ENCODE measurements around the gene COL1A1.

The COL1A1 gene

GRCh38 chr17:50188531-50188920, 12.9 kb downstream of the COL1A1 start:
- Histone ChIP-seq H3K9me3 (ENCODE audit: insufficient read depth, low read depth, low read length) (no peaks in the 10 kb centered on the region), H3K36me3 (ENCODE audit: insufficient read depth, low read depth, low read length) (peaks cover 60% of the 10 kb centered on the region), H3K4me3 (ENCODE audit: low read length) (no peak overlapping the region), H3K4me1 (ENCODE audit: insufficient read depth, low read length) (peaks cover 5% of the 10 kb centered on the region; the same call in 1 of the 2 replicates), H3K9ac (ENCODE audit: low read depth, low read length) (no peak overlapping the region), H3K27me3 (ENCODE audit: insufficient read depth, low read length) (no peaks in the 10 kb centered on the region), H3K27ac (ENCODE audit: low read length) (no peak overlapping the region)

GRCh38 chr17:50187751-50188530, 13.5 kb downstream of the COL1A1 start:
- Histone ChIP-seq H3K27me3 (ENCODE audit: insufficient read depth, low read length) (no peaks in the 10 kb centered on the region), H3K27ac (ENCODE audit: low read length) (no peak overlapping the region), H3K9ac (ENCODE audit: low read depth, low read length) (no peak overlapping the region), H3K9me3 (ENCODE audit: insufficient read depth, low read depth, low read length) (no peaks in the 10 kb centered on the region), H3K4me3 (ENCODE audit: low read length) (no peak overlapping the region), H3K36me3 (ENCODE audit: insufficient read depth, low read depth, low read length) (peaks cover 58% of the 10 kb centered on the region), H3K4me1 (ENCODE audit: insufficient read depth, low read length) (peaks cover 6% of the 10 kb centered on the region; the same call in 1 of the 2 replicates)

- Histone ChIP-seq H3K27me3 (ENCODE audit: insufficient read depth, low read length) (no peaks in the 10 kb centered on the region), H3K36me3 (ENCODE audit: insufficient read depth, low read depth, low read length) (peaks cover 52% of the 10 kb centered on the region), H3K4me3 (ENCODE audit: low read length) (no peak overlapping the region)
These were observed 14.1 kb downstream of the COL1A1 start for GRCh38 chr17:50187394-50187725.

GRCh38 chr17:50186661-50187393, 14.6 kb downstream of the COL1A1 start:
- Histone ChIP-seq H3K4me1 (ENCODE audit: insufficient read depth, low read length) (peaks cover 8% of the 10 kb centered on the region; the same call in 1 of the 2 replicates), H3K27me3 (ENCODE audit: insufficient read depth, low read length) (no peaks in the 10 kb centered on the region), H3K9ac (ENCODE audit: low read depth, low read length) (no peak overlapping the region), H3K4me3 (ENCODE audit: low read length) (no peak overlapping the region), H3K9me3 (ENCODE audit: insufficient read depth, low read depth, low read length) (no peaks in the 10 kb centered on the region), H3K27ac (ENCODE audit: low read length) (no peak overlapping the region), H3K36me3 (ENCODE audit: insufficient read depth, low read depth, low read length) (peaks cover 47% of the 10 kb centered on the region)

More at GRCh38 chr17:50187394-50187725, 14.1 kb downstream of the COL1A1 start:
- H3K9me3 ChIP-seq (ENCODE audit: insufficient read depth, low read depth, low read length), result no peaks in the 10 kb centered on the region
- no peak overlapping the region for H3K27ac ChIP-seq (ENCODE audit: low read length)
- no peak overlapping the region for H3K9ac ChIP-seq (ENCODE audit: low read depth, low read length)
- peaks cover 8% of the 10 kb centered on the region; the same call in 1 of the 2 replicates for H3K4me1 ChIP-seq (ENCODE audit: insufficient read depth, low read length)

- Histone ChIP-seq H3K4me1 (ENCODE audit: insufficient read depth, low read length) (peaks cover 8% of the 10 kb centered on the region; the same call in 1 of the 2 replicates), H3K27ac (ENCODE audit: low read length) (no peak overlapping the region), H3K9me3 (ENCODE audit: insufficient read depth, low read depth, low read length) (no peaks in the 10 kb centered on the region), H3K36me3 (ENCODE audit: insufficient read depth, low read depth, low read length) (peaks cover 42% of the 10 kb centered on the region), H3K9ac (ENCODE audit: low read depth, low read length) (no peak overlapping the region), H3K27me3 (ENCODE audit: insufficient read depth, low read length) (no peaks in the 10 kb centered on the region), H3K4me3 (ENCODE audit: low read length) (no peak overlapping the region)
These were observed 15.6 kb downstream of the COL1A1 start for GRCh38 chr17:50185631-50186471.

GRCh38 chr17:50184611-50185398, 16.6 kb downstream of the COL1A1 start:
- no peak overlapping the region for H3K27ac ChIP-seq (ENCODE audit: low read length)

GRCh38 chr17:50184064-50184463, 17.4 kb downstream of the COL1A1 start:
- Histone ChIP-seq H3K4me3 (ENCODE audit: low read length) (no peak overlapping the region), H3K36me3 (ENCODE audit: insufficient read depth, low read depth, low read length) (peaks cover 31% of the 10 kb centered on the region), H3K9ac (ENCODE audit: low read depth, low read length) (no peak overlapping the region)

More at GRCh38 chr17:50184611-50185398, 16.6 kb downstream of the COL1A1 start:
- Histone ChIP-seq H3K9ac (ENCODE audit: low read depth, low read length) (no peak overlapping the region), H3K4me1 (ENCODE audit: insufficient read depth, low read length) (peaks cover 8% of the 10 kb centered on the region; the same call in 1 of the 2 replicates), H3K4me3 (ENCODE audit: low read length) (no peak overlapping the region), H3K9me3 (ENCODE audit: insufficient read depth, low read depth, low read length) (no peaks in the 10 kb centered on the region), H3K27me3 (ENCODE audit: insufficient read depth, low read length) (no peaks in the 10 kb centered on the region), H3K36me3 (ENCODE audit: insufficient read depth, low read depth, low read length) (peaks cover 38% of the 10 kb centered on the region)

GRCh38 chr17:50183421-50183994, 17.9 kb downstream of the COL1A1 start:
- Histone ChIP-seq H3K36me3 (ENCODE audit: insufficient read depth, low read depth, low read length) (peaks cover 25% of the 10 kb centered on the region), H3K9me3 (ENCODE audit: insufficient read depth, low read depth, low read length) (no peaks in the 10 kb centered on the region), H3K27me3 (ENCODE audit: insufficient read depth, low read length) (no peaks in the 10 kb centered on the region), H3K27ac (ENCODE audit: low read length) (no peak overlapping the region), H3K4me1 (ENCODE audit: insufficient read depth, low read length) (peaks cover 11% of the 10 kb centered on the region; the same call in 1 of the 2 replicates), H3K9ac (ENCODE audit: low read depth, low read length) (no peak overlapping the region; the same call in 1 of the 2 replicates), H3K4me3 (ENCODE audit: low read length) (no peak overlapping the region)

More at GRCh38 chr17:50184064-50184463, 17.4 kb downstream of the COL1A1 start:
- H3K4me1 ChIP-seq (ENCODE audit: insufficient read depth, low read length), result peaks cover 8% of the 10 kb centered on the region; the same call in 1 of the 2 replicates
- H3K9me3 ChIP-seq (ENCODE audit: insufficient read depth, low read depth, low read length), result no peaks in the 10 kb centered on the region
- no peak overlapping the region for H3K27ac ChIP-seq (ENCODE audit: low read length)
- H3K27me3 ChIP-seq (ENCODE audit: insufficient read depth, low read length), result no peaks in the 10 kb centered on the region

- Histone ChIP-seq H3K27me3 (ENCODE audit: insufficient read depth, low read length) (no peaks in the 10 kb centered on the region), H3K36me3 (ENCODE audit: insufficient read depth, low read depth, low read length) (peaks cover 24% of the 10 kb centered on the region), H3K4me3 (ENCODE audit: low read length) (no peak overlapping the region), H3K4me1 (ENCODE audit: insufficient read depth, low read length) (peaks cover 13% of the 10 kb centered on the region; the same call in 1 of the 2 replicates), H3K9ac (ENCODE audit: low read depth, low read length) (no peak overlapping the region; the same call in 1 of the 2 replicates), H3K9me3 (ENCODE audit: insufficient read depth, low read depth, low read length) (no peaks in the 10 kb centered on the region), H3K27ac (ENCODE audit: low read length) (no peak overlapping the region)
These were observed 18.5 kb downstream of the COL1A1 start for GRCh38 chr17:50182783-50183420.

Data from iPS-20b (cell line).